Esophagus (tissue), 2 donors: ENCODE results near the gene CCDC85A. TPM values are rescaled to one million over a fixed set of nuclear protein-coding genes. Genes with fewer than 3 reads are reported as not detected.
"Not testable (repeated sequence)": the region's sequence is repeated elsewhere in the genome, so short reads cannot be mapped to it uniquely, and the experiment has no call there.

Experiments
- H3K27ac ChIP-seq, 2 donors: one replicate each; pipeline ENCODE4 v1.5.1; 2013; ENCODE audit warnings: low read depth in 2 of 2, mild to moderate bottlenecking in 2 of 2, inconsistent platforms in 1 of 2, low read length in 1 of 2, moderate library complexity in 1 of 2
- H3K27me3 ChIP-seq, 2 donors: one replicate each; pipeline ENCODE4 v1.6.1; 2013; ENCODE audit warnings: low read length in 2 of 2, control low read depth in 1 of 2, mild to moderate bottlenecking in 1 of 2; ENCODE audit not compliant: insufficient read depth in 2 of 2, control insufficient read depth in 1 of 2
- H3K36me3 ChIP-seq, 2 donors: one replicate each; pipeline ENCODE4 v1.6.1; 2013; ENCODE audit warnings: low read length in 1 of 2; ENCODE audit not compliant: control insufficient read depth in 2 of 2, insufficient read depth in 2 of 2
- H3K4me1 ChIP-seq, 2 donors: one replicate each; pipeline ENCODE4 v1.6.1; 2013; ENCODE audit warnings: low read length in 1 of 2; ENCODE audit not compliant: control insufficient read depth in 2 of 2, insufficient read depth in 2 of 2
- H3K4me3 ChIP-seq, 2 donors: one replicate each; pipeline ENCODE4 v1.5.1; 2013; ENCODE audit warnings: low read length in 2 of 2, mild to moderate bottlenecking in 2 of 2, low read depth in 1 of 2, moderate library complexity in 1 of 2
- H3K9me3 ChIP-seq, 2 donors: one replicate each; pipeline ENCODE4 v1.6.1; 2013; ENCODE audit warnings: mild to moderate bottlenecking in 2 of 2, low read depth in 1 of 2, low read length in 1 of 2, moderate library complexity in 1 of 2; ENCODE audit not compliant: control insufficient read depth in 2 of 2, insufficient read depth in 1 of 2
- WGBS, 2 donors: extraction: QIAGEN DNeasy Blood & Tissue Kit; methylation state at CpG; one replicate each; pipeline ENCODE4 v1.1.7; 2013; 5-methylcytosine and 5-hydroxymethylcytosine counted together
- polyA plus RNA-seq, 2 donors: library from polyadenylated mRNA; stranded (reverse); fragments of 200-250 nt; gene quantifications; one replicate each; pipeline ENCODE4 v1.2.3, GENCODE V29; 2013
- donor health status: healthy with polysubstance abuse.
- donor health status: Bipolar disorder and iron deficiency.

Gene CCDC85A
- under 1 TPM; 0.10 to 0.11 TPM for polyA plus RNA-seq

DNA sequence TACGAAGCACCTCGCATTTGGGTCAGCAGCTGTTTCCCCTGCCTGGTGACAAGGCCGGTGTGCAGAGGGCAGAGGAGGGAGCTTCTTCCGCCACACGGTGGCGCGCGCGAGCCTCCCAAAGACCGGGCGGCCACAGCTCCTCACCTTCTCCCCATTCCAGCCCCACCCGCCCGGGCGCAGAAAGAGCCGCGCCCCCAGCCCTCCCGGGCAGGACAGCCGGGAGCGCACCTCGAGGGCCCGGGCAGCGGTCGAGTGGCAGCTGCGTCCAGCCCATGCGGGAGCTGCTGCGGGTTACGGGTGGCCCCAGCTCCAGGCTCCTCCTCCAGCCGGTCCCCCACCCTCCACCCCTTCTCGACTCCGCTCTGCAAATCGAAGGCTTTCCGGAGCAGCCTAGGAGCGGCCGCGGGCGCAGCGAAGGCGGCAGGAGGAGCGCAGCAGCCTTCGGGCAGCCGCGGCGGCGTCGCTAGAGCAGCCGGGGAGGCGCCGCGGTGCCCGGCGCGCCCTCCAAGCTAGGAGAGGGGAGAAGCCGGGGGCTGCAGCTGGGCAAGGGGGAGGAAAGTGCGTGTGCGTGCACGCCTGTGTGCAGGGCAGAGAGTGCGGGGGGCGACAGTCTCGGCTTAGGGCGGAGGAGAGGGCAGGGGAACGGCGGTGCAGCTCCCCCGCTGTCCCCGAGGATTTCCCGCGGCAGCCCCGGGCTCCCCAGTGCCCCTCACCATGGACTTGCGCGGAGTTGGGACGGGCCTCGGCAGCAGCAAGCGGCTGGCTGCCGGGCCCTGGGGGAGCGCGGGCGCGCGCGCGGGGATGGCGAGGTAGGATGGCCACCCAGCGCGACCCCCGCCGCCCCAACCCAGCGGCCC, at the start of gene CCDC85A:
Gene CCDC85A, plus strand, starts transcription at position 348 of the 857 bp plus-strand sequence. CDS start 635 bp downstream, outside the sequence.
- no peaks in the 10 kb centered on the region for H3K27me3 ChIP-seq
- no peaks in the 10 kb centered on the region for H3K36me3 ChIP-seq
- H3K4me3 ChIP-seq = peak within 1 kb of the TSS; percentile 43 to 50
- 1% methylated on average over 75 to 86 of the region's 86 CpGs for WGBS, 2 donors
- H3K9me3 ChIP-seq = peaks cover 0 to 2% of the 10 kb centered on the region in 2 donors
- H3K27ac ChIP-seq = peak within 1 kb of the TSS in 1 of 2 donors; percentile 5
- peaks cover 2 to 5% of the 10 kb centered on the region in 2 donors for H3K4me1 ChIP-seq

DNA sequence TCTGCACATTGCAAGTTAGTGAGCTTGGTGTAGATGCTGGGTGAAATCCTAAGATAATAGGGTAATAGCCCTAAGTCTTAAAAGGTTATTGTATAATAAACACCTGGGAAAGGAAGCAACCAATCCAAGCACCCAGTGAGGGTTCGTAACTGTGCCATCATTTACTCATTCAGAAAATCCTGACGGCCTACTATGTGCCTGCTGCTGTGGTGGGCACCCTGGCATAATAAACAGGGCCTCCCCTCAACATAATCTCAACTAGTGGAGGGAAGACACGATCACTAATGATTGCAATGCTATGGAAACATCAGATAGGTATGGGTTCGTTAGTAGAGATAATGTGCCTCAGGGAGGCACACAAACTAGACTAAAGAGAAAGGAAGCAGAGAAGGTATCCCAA, 48.9 kb upstream of the CCDC85A start:
- H3K4me1 ChIP-seq = no peaks in the 10 kb centered on the region
- H3K9me3 ChIP-seq = no peaks in the 10 kb centered on the region
- no peaks in the 10 kb centered on the region for H3K36me3 ChIP-seq
- no peak overlapping the region for H3K4me3 ChIP-seq
- WGBS, 2 donors = 72 to 74% methylated on average over 4 of the region's 4 CpGs
- H3K27me3 ChIP-seq = no peaks in the 10 kb centered on the region
- H3K27ac ChIP-seq = no peak overlapping the region

DNA sequence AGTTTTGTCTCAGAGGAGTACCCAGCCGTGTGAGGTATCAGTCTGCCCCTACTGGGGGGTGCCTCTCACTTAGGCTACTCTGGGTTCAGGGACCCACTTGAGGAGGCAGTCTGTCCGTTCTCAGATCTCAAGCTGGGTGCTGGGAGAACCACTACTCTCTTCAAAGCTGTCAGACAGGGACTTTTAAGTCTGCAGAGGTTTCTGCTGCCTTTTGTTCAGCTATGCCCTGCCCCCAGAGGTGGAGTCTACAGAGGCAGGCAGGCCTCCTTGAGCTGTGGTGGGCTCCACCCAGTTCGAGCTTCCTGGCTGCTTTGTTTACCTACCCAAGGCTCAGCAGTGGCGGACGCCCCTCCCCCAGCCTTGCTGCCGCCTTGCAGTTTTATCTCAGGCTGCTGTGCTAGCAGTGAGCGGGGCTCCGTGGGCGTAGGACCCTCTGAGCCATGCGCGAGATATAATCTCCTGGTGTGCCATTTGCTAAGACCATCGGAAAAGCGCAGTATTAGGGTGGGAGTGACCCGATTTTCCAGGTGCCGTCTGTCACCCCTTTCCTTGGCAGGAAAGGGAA, 41.2 kb upstream of the CCDC85A start:
- not testable (repeated sequence) for H3K36me3 ChIP-seq, H3K4me3 ChIP-seq, H3K27me3 ChIP-seq, H3K27ac ChIP-seq, H3K9me3 ChIP-seq, H3K4me1 ChIP-seq
- WGBS, 2 donors = 83 to 86% methylated on average over 13 to 15 of the region's 15 CpGs

DNA sequence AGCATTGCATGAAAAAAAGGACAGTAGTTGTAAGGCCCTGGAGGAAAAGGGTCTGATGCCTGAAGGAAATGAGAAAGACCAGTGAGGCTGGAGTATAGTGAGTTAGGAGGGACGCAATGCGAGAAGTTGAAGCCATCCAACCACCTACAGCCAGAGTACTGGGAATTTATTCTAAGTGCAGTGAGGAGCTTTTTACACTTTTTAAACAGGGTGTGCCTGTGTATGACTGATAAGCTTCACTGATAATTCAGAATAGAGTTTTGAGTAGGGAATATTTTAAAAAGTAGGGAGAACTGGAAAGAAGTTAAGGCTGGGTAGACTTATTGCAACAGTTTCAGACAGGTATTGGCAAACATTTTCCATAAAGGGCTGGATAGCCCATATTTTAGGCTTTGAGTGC, 35.9 kb upstream of the CCDC85A start:
- no peak overlapping the region for H3K4me3 ChIP-seq
- 87 to 90% methylated on average over 2 of the region's 2 CpGs for WGBS, 2 donors
- H3K36me3 ChIP-seq = no peaks in the 10 kb centered on the region
- no peaks in the 10 kb centered on the region for H3K4me1 ChIP-seq
- H3K9me3 ChIP-seq = peaks cover 0 to 2% of the 10 kb centered on the region in 2 donors
- H3K27me3 ChIP-seq = no peaks in the 10 kb centered on the region
- H3K27ac ChIP-seq = no peak overlapping the region

DNA sequence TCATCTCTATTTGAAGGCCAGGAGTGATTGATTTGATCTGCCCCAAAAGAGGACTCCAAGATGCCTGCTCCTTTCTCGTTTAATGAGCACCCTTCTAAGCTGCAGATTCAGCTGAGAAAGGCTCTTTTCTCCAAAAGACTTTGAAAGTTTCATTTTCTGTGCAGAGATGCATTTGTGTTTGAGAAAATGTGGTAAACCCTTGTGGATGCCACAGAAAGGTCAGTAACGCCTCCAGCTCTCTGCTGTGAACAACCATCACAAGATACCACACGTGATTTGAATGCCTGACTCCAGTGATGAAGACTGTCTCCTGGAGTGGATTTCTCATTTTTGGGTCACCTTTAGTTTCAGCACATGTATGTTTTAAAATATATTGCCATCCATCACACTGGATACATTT, 35.0 kb upstream of the CCDC85A start:
- 69 to 71% methylated on average over 3 of the region's 3 CpGs for WGBS, 2 donors
- Histone ChIP-seq H3K4me3 (no peak overlapping the region), H3K27me3 (no peaks in the 10 kb centered on the region), H3K4me1 (no peaks in the 10 kb centered on the region), H3K9me3 (peaks cover 0 to 2% of the 10 kb centered on the region in 2 donors), H3K36me3 (no peaks in the 10 kb centered on the region), H3K27ac (no peak overlapping the region)

DNA sequence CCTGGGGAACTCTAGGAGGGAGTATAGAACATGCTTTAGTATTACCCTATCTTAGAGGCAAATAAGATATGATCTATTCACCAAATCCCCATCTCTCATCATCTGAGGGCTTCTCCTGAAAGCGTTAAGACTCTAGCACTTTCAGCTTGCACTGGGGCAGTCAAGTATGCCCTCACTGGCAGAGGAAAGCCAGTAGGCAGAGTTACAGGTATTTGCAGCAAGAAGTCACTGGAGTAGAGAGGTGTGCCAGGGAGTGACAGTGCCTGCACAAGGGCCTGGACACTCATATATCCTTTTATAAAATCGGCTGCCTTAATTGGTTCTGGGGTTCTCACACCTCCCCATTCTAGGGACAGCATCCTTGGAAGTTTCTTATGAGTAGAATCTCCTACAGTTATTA, 31.9 kb upstream of the CCDC85A start:
- H3K4me1 ChIP-seq = no peaks in the 10 kb centered on the region
- H3K36me3 ChIP-seq = no peaks in the 10 kb centered on the region
- H3K27ac ChIP-seq = no peak overlapping the region
- peaks cover 0 to 2% of the 10 kb centered on the region in 2 donors for H3K9me3 ChIP-seq
- H3K27me3 ChIP-seq = no peaks in the 10 kb centered on the region
- 75 to 76% methylated on average over 2 of the region's 2 CpGs for WGBS, 2 donors
- no peak overlapping the region for H3K4me3 ChIP-seq

DNA sequence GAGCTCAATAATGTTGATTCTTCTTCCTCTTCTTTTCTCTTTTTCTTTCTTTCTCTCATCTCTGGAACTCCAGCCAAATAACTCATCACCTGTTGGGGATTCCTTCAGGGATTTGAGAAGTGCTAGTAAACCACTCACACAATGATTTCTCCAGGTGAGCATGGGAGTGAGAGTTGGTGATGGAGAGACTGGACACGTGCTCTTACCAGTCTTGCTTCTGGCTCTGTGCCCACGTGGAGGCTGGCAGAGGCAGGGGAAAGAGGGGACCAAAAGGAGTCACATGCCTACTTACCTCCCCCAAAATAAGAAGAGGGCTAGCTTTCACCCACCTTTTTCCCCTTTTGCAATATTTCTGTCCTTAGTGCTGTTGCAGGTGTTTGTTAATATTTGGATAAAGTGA, 28.6 kb upstream of the CCDC85A start:
- H3K4me1 ChIP-seq = no peaks in the 10 kb centered on the region
- 31 to 41% methylated on average over 2 of the region's 2 CpGs for WGBS, 2 donors
- no peaks in the 10 kb centered on the region for H3K36me3 ChIP-seq
- H3K4me3 ChIP-seq = no peak overlapping the region
- no peak overlapping the region for H3K27ac ChIP-seq
- H3K9me3 ChIP-seq = peaks cover 0 to 2% of the 10 kb centered on the region in 2 donors
- H3K27me3 ChIP-seq = no peaks in the 10 kb centered on the region

DNA sequence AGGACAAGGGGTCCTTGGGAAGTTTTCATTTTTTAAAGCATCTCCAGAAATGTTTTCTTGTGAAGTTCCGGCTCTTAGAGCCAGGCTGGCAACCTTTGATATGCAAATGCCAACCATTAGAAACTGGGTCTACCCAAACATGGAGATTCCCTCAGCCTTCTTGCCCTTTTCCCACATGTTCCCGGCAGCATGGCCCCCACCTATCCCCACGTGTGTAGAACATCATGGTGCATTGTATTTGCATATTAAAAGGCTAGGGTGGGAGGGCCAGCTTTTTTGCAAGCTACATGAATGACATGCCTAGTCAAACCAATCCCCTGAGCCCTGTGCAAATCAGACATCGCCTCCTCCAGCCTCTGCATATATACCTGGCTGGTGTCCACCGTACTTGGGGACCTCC, 23.9 kb upstream of the CCDC85A start:
- not testable (repeated sequence) for H3K9me3 ChIP-seq, H3K27me3 ChIP-seq, H3K4me1 ChIP-seq, H3K36me3 ChIP-seq, H3K27ac ChIP-seq, H3K4me3 ChIP-seq
- 59 to 61% methylated on average over 5 of the region's 5 CpGs for WGBS, 2 donors

DNA sequence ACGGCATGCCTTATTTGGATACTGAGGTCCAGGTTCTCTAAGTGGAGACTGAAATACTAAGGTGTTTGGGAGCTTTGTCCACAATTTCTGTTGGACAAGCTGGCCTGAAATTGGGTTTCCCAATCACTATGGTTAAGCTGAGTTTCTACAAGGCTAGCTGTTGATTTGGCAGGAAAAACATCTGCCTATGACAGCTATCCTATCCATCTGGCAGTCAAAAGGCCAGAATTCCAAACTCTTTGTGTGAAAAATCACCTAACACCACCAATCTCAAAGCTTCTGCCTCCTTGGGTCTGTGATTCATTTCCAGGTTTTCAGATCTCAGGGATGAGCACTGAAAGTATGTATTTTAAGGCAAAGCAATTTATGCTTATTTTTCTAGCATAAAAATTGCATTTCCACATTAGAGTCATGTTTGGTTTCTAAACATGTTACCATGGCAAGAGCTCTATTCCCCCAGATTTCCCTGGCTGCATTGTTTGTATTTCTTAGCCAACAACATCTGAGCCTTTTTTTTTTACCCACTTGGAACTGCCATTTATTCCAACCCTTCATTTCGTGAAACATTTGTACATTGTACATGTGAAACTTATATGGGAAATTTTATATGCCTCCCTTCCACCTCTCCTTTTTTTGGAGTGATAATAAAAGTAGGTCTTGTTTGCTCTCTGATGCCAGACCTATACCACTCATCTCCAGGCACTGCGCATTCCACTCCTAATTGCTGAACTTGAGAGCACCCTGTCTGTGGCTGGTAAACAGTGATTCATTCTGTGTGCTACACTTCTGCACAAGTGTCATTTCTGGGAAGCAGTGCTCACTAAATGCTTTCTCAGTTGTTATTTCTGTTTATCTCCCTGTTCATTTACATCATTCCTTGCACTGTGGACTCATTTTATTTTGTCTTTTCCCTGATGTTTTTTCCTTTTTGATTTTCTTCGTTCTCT, 15.9 kb upstream of the CCDC85A start:
- no peaks in the 10 kb centered on the region for H3K27me3 ChIP-seq
- no peaks in the 10 kb centered on the region for H3K36me3 ChIP-seq
- H3K4me1 ChIP-seq = no peaks in the 10 kb centered on the region
- 63 to 67% methylated on average over 4 of the region's 4 CpGs for WGBS, 2 donors
- H3K27ac ChIP-seq = no peak overlapping the region
- H3K4me3 ChIP-seq = no peak overlapping the region
- H3K9me3 ChIP-seq = no peaks in the 10 kb centered on the region
